Measurements from ENCODE around the gene APRT. TPM values are rescaled to one million over a fixed set of nuclear protein-coding genes. Genes with fewer than 3 reads are reported as not detected.

The APRT gene
- total RNA-seq, 1 experiment from 2014 or later, result 311 TPM

DNA sequence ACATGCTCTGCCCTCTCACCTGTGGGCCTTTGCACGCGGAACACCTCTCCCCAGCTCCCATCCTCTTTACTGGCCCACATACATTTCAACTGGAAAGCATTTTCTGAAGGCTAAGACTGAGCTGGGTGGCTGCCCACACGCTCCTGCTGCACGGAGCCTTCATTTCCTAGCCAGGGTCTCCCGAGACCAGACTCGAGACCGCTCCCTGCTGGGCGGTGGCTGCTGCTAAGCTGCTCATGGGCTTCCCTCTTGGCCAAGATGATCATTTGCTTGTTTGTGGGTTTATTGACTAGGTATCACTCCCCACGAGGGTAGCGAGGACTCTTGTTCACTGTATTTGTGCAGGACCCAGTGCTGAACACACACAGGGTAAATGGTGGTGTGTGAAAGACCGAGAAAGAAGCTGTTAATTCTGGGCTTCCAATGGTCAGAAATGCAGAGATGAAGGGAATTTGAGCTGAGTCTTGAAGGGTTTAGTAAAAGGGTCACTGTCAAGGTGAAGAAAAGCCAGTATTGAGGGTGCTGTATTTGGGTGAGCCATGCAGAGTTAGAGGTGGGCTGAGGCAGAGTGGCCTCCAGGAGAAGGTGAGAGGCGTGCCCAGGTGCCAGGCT, 46.1 kb upstream of the APRT start:
- H3K9ac ChIP-seq (ENCODE audit: low read length), result peak overlapping the region; percentile 92
- H3K79me2 ChIP-seq (ENCODE audit: insufficient read depth, low read length), result peaks cover 29% of the 10 kb centered on the region
- H3K4me3 ChIP-seq (replicated peaks in 1 of 2; ENCODE audit: low read depth in 1 of 2, low read length in 2 of 2), result peak overlapping the region; percentile 89 to 100
- TF ChIP-seq SRF (IDR thresholded peaks at IDR 0.05; ENCODE audit: low read depth), result no peak
- TF ChIP-seq POLR2AphosphoS5 (IDR thresholded peaks at IDR 0.05; ENCODE audit: low read depth, low read length), result peak; percentile 17; the same call in 1 of the 2 replicates
- TF ChIP-seq, protein P1, sequence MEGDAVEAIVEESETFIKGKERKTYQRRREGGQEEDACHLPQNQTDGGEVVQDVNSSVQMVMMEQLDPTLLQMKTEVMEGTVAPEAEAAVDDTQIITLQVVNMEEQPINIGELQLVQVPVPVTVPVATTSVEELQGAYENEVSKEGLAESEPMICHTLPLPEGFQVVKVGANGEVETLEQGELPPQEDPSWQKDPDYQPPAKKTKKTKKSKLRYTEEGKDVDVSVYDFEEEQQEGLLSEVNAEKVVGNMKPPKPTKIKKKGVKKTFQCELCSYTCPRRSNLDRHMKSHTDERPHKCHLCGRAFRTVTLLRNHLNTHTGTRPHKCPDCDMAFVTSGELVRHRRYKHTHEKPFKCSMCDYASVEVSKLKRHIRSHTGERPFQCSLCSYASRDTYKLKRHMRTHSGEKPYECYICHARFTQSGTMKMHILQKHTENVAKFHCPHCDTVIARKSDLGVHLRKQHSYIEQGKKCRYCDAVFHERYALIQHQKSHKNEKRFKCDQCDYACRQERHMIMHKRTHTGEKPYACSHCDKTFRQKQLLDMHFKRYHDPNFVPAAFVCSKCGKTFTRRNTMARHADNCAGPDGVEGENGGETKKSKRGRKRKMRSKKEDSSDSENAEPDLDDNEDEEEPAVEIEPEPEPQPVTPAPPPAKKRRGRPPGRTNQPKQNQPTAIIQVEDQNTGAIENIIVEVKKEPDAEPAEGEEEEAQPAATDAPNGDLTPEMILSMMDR (IDR thresholded peaks at IDR 0.05 in 2 of 3, conservative IDR thresholded peaks at IDR 0.05 in 1 of 3; ENCODE audit: borderline replicate concordance in 1 of 3, insufficient read depth in 1 of 3, low read depth in 2 of 3, low read length in 2 of 3), result peak in 2 of 3 experiments; percentile 96; a peak in 4 of 6 replicates
- TF ChIP-seq, protein P2, sequence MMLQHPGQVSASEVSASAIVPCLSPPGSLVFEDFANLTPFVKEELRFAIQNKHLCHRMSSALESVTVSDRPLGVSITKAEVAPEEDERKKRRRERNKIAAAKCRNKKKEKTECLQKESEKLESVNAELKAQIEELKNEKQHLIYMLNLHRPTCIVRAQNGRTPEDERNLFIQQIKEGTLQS (IDR thresholded peaks at IDR 0.05), result no peak
- no peak for TF ChIP-seq CEBPB (IDR thresholded peaks at IDR 0.05; ENCODE audit: low read depth)
- TF ChIP-seq FOSL1 (IDR thresholded peaks at IDR 0.05; ENCODE audit: low read depth), result no peak
- no peak for TF ChIP-seq ZFX (IDR thresholded peaks at IDR 0.05)
- TF ChIP-seq YY1 (IDR thresholded peaks at IDR 0.05; ENCODE audit: extremely low read depth, insufficient replicate concordance, low read depth, low read length), result peak; percentile 66
- TF ChIP-seq POLR2A (IDR thresholded peaks at IDR 0.05; ENCODE audit: borderline replicate concordance, extremely low read depth, insufficient read depth, insufficient read length), result no peak
- TF ChIP-seq CBX3 (IDR thresholded peaks at IDR 0.05; ENCODE audit: low read depth), result no peak
- no peak for TF ChIP-seq SP1 (IDR thresholded peaks at IDR 0.05; ENCODE audit: low read depth)
- no peak for TF ChIP-seq RAD21 (IDR thresholded peaks at IDR 0.05; ENCODE audit: low read depth)
- TF ChIP-seq ELF1 (IDR thresholded peaks at IDR 0.05; ENCODE audit: borderline replicate concordance, low read depth), result no peak
- TF ChIP-seq, protein P3, sequence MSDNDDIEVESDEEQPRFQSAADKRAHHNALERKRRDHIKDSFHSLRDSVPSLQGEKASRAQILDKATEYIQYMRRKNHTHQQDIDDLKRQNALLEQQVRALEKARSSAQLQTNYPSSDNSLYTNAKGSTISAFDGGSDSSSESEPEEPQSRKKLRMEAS (IDR thresholded peaks at IDR 0.05), result no peak
- CTCF ChIA-PET, result interaction anchor here (0.8 to 2.1 kb wide), 10 partner anchors 14 to 360 kb away, joined by 3 to 11 read pairs (median 5); partner anchors contain the start of genes CDH15 and ZNF778
- H3K4me2 ChIP-seq (ENCODE audit: low read length), result peak overlapping the region; percentile 75
- intact Hi-C loops (cut with micrococcal nuclease), result loop anchor here (1.0 to 2.0 kb wide), 3 partner anchors 42 to 359 kb away; partner anchors contain the start of gene ZNF778
- no peaks in the 10 kb centered on the region for H4K20me1 ChIP-seq (ENCODE audit: insufficient read depth)
- H3K36me3 ChIP-seq (ENCODE audit: control insufficient read depth in 1 of 2, insufficient read depth in 2 of 2, low read length in 2 of 2), result peaks cover 25 to 28% of the 10 kb centered on the region in 2 experiments; a peak in 3 of 4 replicates
- RAD21 ChIA-PET (ENCODE audit: low non-redundant PET in 1 of 2, low total read pairs in 2 of 2, uncharacterized antibody in 2 of 2, unreplicated experiment in 2 of 2), result interaction anchor here (0.7 to 0.8 kb wide), 2 partner anchors 45 to 66 kb away, joined by 3 read pairs; no protein-coding TSS in a partner anchor
- H3K4me1 ChIP-seq (ENCODE audit: control insufficient read depth in 1 of 2, insufficient read depth in 2 of 2, low read length in 2 of 2), result peaks cover 19 to 26% of the 10 kb centered on the region in 2 experiments
- H2AFZ ChIP-seq (ENCODE audit: low read depth, low read length, poor library complexity, severe bottlenecking), result no peak overlapping the region
- no peaks in the 10 kb centered on the region for H3K9me3 ChIP-seq (ENCODE audit: control insufficient read depth in 1 of 2, insufficient read depth in 1 of 2, low read depth in 1 of 2, low read length in 2 of 2)
- no TSS peak for BruUV-seq (replicated peaks)
- no peaks in the 10 kb centered on the region for H3K27me3 ChIP-seq (ENCODE audit: insufficient read depth, low read length)
- DNase-seq (ENCODE audit: low read depth, low spot score), result peak; percentile 55
- POLR2A ChIA-PET, result interaction anchor here (1.0 to 1.6 kb wide), 2 partner anchors 9 to 120 kb away, joined by 4 to 5 read pairs; no protein-coding TSS in a partner anchor
- H3K9me2 ChIP-seq (ENCODE audit: insufficient read depth), result no peaks in the 10 kb centered on the region
- H3K27ac ChIP-seq (ENCODE audit: low read depth, low read length), result peak overlapping the region; percentile 82
- ATAC-seq, result peak; percentile 68
